ENCODE data around the gene FGA.
"Not testable (repeated sequence)": the region's sequence is repeated elsewhere in the genome, so short reads cannot be mapped to it uniquely, and the experiment has no call there.

FGA gene

GRCh38 chr4:154594343-154594742 lies 3.8 kb upstream of the FGA start:
- not testable (repeated sequence) for H3K27ac ChIP-seq (ENCODE audit: low read depth in 2 of 2, low read length in 2 of 2); H3K4me1 ChIP-seq (ENCODE audit: control insufficient read depth in 2 of 2, insufficient read depth in 2 of 2, low read length in 2 of 2); H3K36me3 ChIP-seq (ENCODE audit: control insufficient read depth in 2 of 2, insufficient read depth in 2 of 2, low read length in 2 of 2)

GRCh38 chr4:154593868-154594267 lies 3.3 kb upstream of the FGA start:
- Histone ChIP-seq H3K27ac (ENCODE audit: low read depth in 2 of 2, low read length in 2 of 2) (no peak overlapping the region), H3K36me3 (ENCODE audit: control insufficient read depth in 2 of 2, insufficient read depth in 2 of 2, low read length in 2 of 2) (no peaks in the 10 kb centered on the region), H3K9me3 (ENCODE audit: control insufficient read depth in 2 of 2, low read length in 2 of 2) (no peaks in the 10 kb centered on the region), H3K27me3 (ENCODE audit: control insufficient read depth in 2 of 2, insufficient read depth in 2 of 2, low read length in 2 of 2) (no peaks in the 10 kb centered on the region), H3K4me3 (ENCODE audit: low read length in 2 of 2) (no peak overlapping the region), H3K4me1 (ENCODE audit: control insufficient read depth in 2 of 2, insufficient read depth in 2 of 2, low read length in 2 of 2) (no peaks in the 10 kb centered on the region), H3K9ac (ENCODE audit: low read depth in 1 of 2, low read length in 2 of 2) (no peak overlapping the region)

More at GRCh38 chr4:154594343-154594742, 3.8 kb upstream of the FGA start:
- H3K9ac ChIP-seq (ENCODE audit: low read depth in 1 of 2, low read length in 2 of 2); H3K9me3 ChIP-seq (ENCODE audit: control insufficient read depth in 2 of 2, low read length in 2 of 2); H3K4me3 ChIP-seq (ENCODE audit: low read length in 2 of 2); H3K27me3 ChIP-seq (ENCODE audit: control insufficient read depth in 2 of 2, insufficient read depth in 2 of 2, low read length in 2 of 2): not testable (repeated sequence)

DNA sequence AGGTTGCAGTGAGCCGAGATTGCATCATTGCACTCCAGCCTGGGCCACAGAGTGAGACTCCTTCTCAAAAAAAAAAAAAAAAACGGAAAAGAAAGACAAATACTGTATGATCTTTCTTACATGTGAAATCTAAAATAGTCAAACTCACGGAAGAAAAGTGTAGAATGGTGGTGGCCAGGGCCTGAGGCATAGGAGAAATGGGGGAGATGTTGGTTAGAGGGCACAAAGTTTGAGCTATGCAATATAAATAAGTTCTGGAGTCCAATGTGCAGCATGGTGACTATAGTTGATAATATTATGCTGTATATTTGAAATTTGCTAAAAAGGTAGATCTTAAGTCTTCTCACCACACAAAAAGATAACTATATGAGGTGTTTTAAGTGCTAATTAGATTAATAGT lies 1.3 kb upstream of the FGA start:
- H3K27ac ChIP-seq (ENCODE audit: low read depth in 2 of 2, low read length in 2 of 2): no peak overlapping the region
- no peaks in the 10 kb centered on the region for H3K36me3 ChIP-seq (ENCODE audit: control insufficient read depth in 2 of 2, insufficient read depth in 2 of 2, low read length in 2 of 2)
- H3K4me3 ChIP-seq (ENCODE audit: low read length in 2 of 2): no peak overlapping the region
- H3K4me1 ChIP-seq (ENCODE audit: control insufficient read depth in 2 of 2, insufficient read depth in 2 of 2, low read length in 2 of 2): no peaks in the 10 kb centered on the region
- no peaks in the 10 kb centered on the region for H3K27me3 ChIP-seq (ENCODE audit: control insufficient read depth in 2 of 2, insufficient read depth in 2 of 2, low read length in 2 of 2)
- H3K9ac ChIP-seq (ENCODE audit: low read depth in 1 of 2, low read length in 2 of 2): no peak overlapping the region
- no peaks in the 10 kb centered on the region for H3K9me3 ChIP-seq (ENCODE audit: control insufficient read depth in 2 of 2, low read length in 2 of 2)

- no peaks in the 10 kb centered on the region for H3K9me3 ChIP-seq (ENCODE audit: control insufficient read depth in 2 of 2, low read length in 2 of 2)
- H3K27ac ChIP-seq (ENCODE audit: low read depth in 2 of 2, low read length in 2 of 2): no peak overlapping the region
- no peaks in the 10 kb centered on the region for H3K36me3 ChIP-seq (ENCODE audit: control insufficient read depth in 2 of 2, insufficient read depth in 2 of 2, low read length in 2 of 2)
- no peaks in the 10 kb centered on the region for H3K4me1 ChIP-seq (ENCODE audit: control insufficient read depth in 2 of 2, insufficient read depth in 2 of 2, low read length in 2 of 2)
- H3K9ac ChIP-seq (ENCODE audit: low read depth in 1 of 2, low read length in 2 of 2): no peak overlapping the region
- H3K27me3 ChIP-seq (ENCODE audit: control insufficient read depth in 2 of 2, insufficient read depth in 2 of 2, low read length in 2 of 2): no peaks in the 10 kb centered on the region
- no peak overlapping the region for H3K4me3 ChIP-seq (ENCODE audit: low read length in 2 of 2)
Observed at GRCh38 chr4:154589296-154590197, 995 bp downstream of the FGA start.

GRCh38 chr4:154588198-154588597 lies 2.3 kb downstream of the FGA start:
- Histone ChIP-seq H3K9ac (ENCODE audit: low read depth in 1 of 2, low read length in 2 of 2) (no peak overlapping the region), H3K27ac (ENCODE audit: low read depth in 2 of 2, low read length in 2 of 2) (no peak overlapping the region), H3K36me3 (ENCODE audit: control insufficient read depth in 2 of 2, insufficient read depth in 2 of 2, low read length in 2 of 2) (no peaks in the 10 kb centered on the region), H3K4me3 (ENCODE audit: low read length in 2 of 2) (no peak overlapping the region), H3K9me3 (ENCODE audit: control insufficient read depth in 2 of 2, low read length in 2 of 2) (no peaks in the 10 kb centered on the region), H3K4me1 (ENCODE audit: control insufficient read depth in 2 of 2, insufficient read depth in 2 of 2, low read length in 2 of 2) (no peaks in the 10 kb centered on the region), H3K27me3 (ENCODE audit: control insufficient read depth in 2 of 2, insufficient read depth in 2 of 2, low read length in 2 of 2) (no peaks in the 10 kb centered on the region)

- H3K4me1 ChIP-seq (ENCODE audit: control insufficient read depth in 2 of 2, insufficient read depth in 2 of 2, low read length in 2 of 2): no peaks in the 10 kb centered on the region
- H3K9me3 ChIP-seq (ENCODE audit: control insufficient read depth in 2 of 2, low read length in 2 of 2): no peaks in the 10 kb centered on the region
- H3K9ac ChIP-seq (ENCODE audit: low read depth in 1 of 2, low read length in 2 of 2): no peak overlapping the region
- H3K36me3 ChIP-seq (ENCODE audit: control insufficient read depth in 2 of 2, insufficient read depth in 2 of 2, low read length in 2 of 2): no peaks in the 10 kb centered on the region
- no peaks in the 10 kb centered on the region for H3K27me3 ChIP-seq (ENCODE audit: control insufficient read depth in 2 of 2, insufficient read depth in 2 of 2, low read length in 2 of 2)
- no peak overlapping the region for H3K4me3 ChIP-seq (ENCODE audit: low read length in 2 of 2)
- no peak overlapping the region for H3K27ac ChIP-seq (ENCODE audit: low read depth in 2 of 2, low read length in 2 of 2)
Observed at GRCh38 chr4:154586296-154587033, 4.1 kb downstream of the FGA start.

GRCh38 chr4:154585369-154586018 lies 5.0 kb downstream of the FGA start:
- H3K9ac ChIP-seq (ENCODE audit: low read depth in 1 of 2, low read length in 2 of 2): no peak overlapping the region
- H3K36me3 ChIP-seq (ENCODE audit: control insufficient read depth in 2 of 2, insufficient read depth in 2 of 2, low read length in 2 of 2): no peaks in the 10 kb centered on the region
- H3K4me3 ChIP-seq (ENCODE audit: low read length in 2 of 2): no peak overlapping the region
- no peaks in the 10 kb centered on the region for H3K4me1 ChIP-seq (ENCODE audit: control insufficient read depth in 2 of 2, insufficient read depth in 2 of 2, low read length in 2 of 2)
- H3K27me3 ChIP-seq (ENCODE audit: control insufficient read depth in 2 of 2, insufficient read depth in 2 of 2, low read length in 2 of 2): no peaks in the 10 kb centered on the region
- no peaks in the 10 kb centered on the region for H3K9me3 ChIP-seq (ENCODE audit: control insufficient read depth in 2 of 2, low read length in 2 of 2)
- no peak overlapping the region for H3K27ac ChIP-seq (ENCODE audit: low read depth in 2 of 2, low read length in 2 of 2)

GRCh38 chr4:154584259-154584658 lies 6.3 kb downstream of the FGA start:
- H3K9me3 ChIP-seq (ENCODE audit: control insufficient read depth in 2 of 2, low read length in 2 of 2): no peaks in the 10 kb centered on the region
- no peak overlapping the region for H3K27ac ChIP-seq (ENCODE audit: low read depth in 2 of 2, low read length in 2 of 2)
- no peaks in the 10 kb centered on the region for H3K4me1 ChIP-seq (ENCODE audit: control insufficient read depth in 2 of 2, insufficient read depth in 2 of 2, low read length in 2 of 2)

GRCh38 chr4:154583677-154584076 lies 6.9 kb downstream of the FGA start:
- Histone ChIP-seq H3K27me3 (ENCODE audit: control insufficient read depth in 2 of 2, insufficient read depth in 2 of 2, low read length in 2 of 2) (no peaks in the 10 kb centered on the region), H3K9me3 (ENCODE audit: control insufficient read depth in 2 of 2, low read length in 2 of 2) (no peaks in the 10 kb centered on the region), H3K4me1 (ENCODE audit: control insufficient read depth in 2 of 2, insufficient read depth in 2 of 2, low read length in 2 of 2) (no peaks in the 10 kb centered on the region), H3K9ac (ENCODE audit: low read depth in 1 of 2, low read length in 2 of 2) (no peak overlapping the region), H3K27ac (ENCODE audit: low read depth in 2 of 2, low read length in 2 of 2) (no peak overlapping the region), H3K36me3 (ENCODE audit: control insufficient read depth in 2 of 2, insufficient read depth in 2 of 2, low read length in 2 of 2) (no peaks in the 10 kb centered on the region), H3K4me3 (ENCODE audit: low read length in 2 of 2) (no peak overlapping the region)

More at GRCh38 chr4:154584259-154584658, 6.3 kb downstream of the FGA start:
- Histone ChIP-seq H3K27me3 (ENCODE audit: control insufficient read depth in 2 of 2, insufficient read depth in 2 of 2, low read length in 2 of 2) (no peaks in the 10 kb centered on the region), H3K4me3 (ENCODE audit: low read length in 2 of 2) (no peak overlapping the region), H3K9ac (ENCODE audit: low read depth in 1 of 2, low read length in 2 of 2) (no peak overlapping the region), H3K36me3 (ENCODE audit: control insufficient read depth in 2 of 2, insufficient read depth in 2 of 2, low read length in 2 of 2) (no peaks in the 10 kb centered on the region)

- Histone ChIP-seq H3K4me3 (ENCODE audit: low read length in 2 of 2) (no peak overlapping the region), H3K9me3 (ENCODE audit: control insufficient read depth in 2 of 2, low read length in 2 of 2) (no peaks in the 10 kb centered on the region), H3K4me1 (ENCODE audit: control insufficient read depth in 2 of 2, insufficient read depth in 2 of 2, low read length in 2 of 2) (no peaks in the 10 kb centered on the region), H3K27ac (ENCODE audit: low read depth in 2 of 2, low read length in 2 of 2) (no peak overlapping the region), H3K27me3 (ENCODE audit: control insufficient read depth in 2 of 2, insufficient read depth in 2 of 2, low read length in 2 of 2) (no peaks in the 10 kb centered on the region), H3K36me3 (ENCODE audit: control insufficient read depth in 2 of 2, insufficient read depth in 2 of 2, low read length in 2 of 2) (no peaks in the 10 kb centered on the region), H3K9ac (ENCODE audit: low read depth in 1 of 2, low read length in 2 of 2) (no peak overlapping the region)
Observed at GRCh38 chr4:154583230-154583629, 7.3 kb downstream of the FGA start.
